ENCODE measurements around the gene PAXX.

PAXX gene

DNA sequence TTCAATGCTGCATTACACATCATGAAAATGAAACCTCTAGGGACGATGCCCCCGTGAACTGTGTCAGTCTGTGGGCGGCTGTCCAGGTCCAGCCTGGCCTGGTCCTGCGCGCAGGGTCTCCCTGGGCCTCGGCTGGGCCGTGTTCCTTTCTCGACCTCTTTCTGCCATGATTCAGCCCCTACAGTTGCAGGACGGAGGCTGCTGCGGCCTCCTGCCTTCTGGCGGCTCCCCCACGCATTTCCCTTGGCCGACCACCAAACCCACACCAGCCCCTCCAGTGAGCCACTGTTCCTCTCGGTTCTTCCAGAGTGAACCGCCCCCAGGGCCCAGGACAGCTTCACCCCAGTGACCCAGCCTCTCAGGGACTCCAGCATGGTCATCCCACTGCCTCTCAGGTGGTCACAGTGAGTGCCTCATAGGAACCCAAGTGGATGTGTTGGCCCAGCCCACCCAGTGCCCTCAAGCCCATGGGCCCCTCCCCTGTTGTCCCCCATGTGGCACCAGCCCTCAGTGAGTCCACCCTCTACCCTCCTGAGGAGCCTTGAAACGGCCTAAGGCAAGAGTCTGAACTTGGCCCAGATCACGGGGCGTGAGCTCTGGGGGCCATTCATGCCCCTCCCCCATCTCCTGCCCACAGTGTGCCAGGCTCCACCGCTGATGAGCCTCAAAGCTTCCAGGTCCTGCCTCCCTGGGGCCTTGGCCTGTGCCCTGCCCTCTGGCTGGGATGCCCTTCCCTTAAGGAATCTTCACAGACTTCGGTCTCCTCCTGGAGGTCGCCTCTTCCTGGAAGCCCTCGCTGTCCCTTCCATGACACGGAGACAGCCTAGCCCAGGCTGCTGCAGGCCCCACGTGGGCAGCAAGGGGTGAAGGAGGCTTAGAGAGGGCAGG is 14.1 kb downstream of the PAXX start:
- DNase-seq = no peak

DNA sequence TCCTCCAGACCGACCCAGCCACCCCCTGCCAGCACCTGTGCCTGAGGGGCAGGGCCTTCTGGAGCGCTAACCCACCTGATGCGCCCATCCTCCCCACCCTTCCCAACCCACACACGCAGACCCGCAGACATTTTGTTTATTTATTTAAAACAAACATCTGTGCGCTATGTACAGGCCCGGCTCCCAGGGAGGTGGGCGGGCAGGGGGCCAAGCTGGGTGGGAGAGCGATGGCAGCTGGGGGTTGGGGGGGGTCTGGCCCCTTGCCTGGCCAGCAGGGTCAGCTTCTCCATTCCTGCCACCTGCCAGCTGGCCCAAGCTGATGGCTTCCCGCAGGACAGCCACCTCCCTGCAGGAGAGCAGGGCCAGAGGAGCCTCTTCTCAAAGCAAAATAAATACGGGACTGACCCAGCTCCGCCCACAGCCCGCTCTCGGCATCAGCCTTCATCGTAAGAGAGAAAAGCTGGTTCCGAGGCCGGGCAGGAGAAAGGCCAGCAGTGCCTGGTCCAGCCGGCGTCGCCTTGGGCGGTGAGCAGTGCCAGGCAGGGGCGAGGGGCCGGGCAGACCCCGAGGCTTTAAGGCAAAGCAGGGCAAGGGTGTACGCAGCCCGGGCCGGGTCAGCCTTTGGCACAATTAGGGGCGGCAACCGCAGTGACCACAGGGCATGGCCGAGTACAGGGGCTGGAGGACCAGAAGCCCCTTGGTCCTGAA is 15.0 kb downstream of the PAXX start:
- DNase-seq = no peak

DNA sequence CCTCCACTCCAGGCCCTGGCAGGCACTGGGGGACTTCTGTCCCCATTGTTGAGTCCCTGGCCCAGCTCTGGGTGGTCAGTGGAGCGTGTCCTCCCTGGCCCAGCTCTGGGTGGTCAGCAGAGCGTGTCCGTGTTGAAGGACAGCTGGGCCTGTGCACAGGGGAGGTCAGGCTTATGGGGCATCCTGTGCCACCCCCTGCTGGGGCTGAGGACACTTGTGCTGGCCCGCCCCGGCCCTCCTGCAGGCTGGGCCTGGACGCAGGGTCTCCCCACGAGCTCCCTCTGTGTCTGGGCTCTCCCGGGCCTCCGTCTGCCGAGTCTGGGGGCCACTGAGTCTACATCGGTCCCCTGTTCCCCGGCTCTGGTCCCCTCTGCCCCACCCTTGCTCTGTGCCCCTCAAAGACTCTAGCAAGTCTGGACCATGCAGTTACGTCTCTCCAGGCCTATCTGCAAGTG is 15.6 kb downstream of the PAXX start:
- no peak for DNase-seq

DNA sequence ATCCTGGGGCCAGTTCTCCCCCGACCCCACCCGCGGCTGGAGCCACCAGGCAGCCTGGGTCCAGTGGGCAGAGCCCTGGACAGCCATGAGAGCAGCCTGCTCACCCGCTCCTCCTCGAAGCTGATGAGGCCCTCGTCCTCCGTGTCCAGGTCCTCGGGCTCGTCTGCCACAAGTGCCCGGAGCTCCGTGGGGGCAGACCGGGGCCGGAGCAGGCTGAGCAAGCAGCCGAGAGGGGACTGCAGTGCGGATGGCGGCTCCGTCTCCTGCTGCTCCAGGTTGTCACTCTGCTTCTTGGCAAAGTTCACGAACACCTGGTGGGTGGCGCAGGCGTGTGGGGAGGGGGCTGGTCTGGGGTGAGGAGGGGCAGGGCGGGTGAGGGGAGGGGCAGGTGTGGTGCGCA is 16.1 kb downstream of the PAXX start:
- no peak for DNase-seq

DNA sequence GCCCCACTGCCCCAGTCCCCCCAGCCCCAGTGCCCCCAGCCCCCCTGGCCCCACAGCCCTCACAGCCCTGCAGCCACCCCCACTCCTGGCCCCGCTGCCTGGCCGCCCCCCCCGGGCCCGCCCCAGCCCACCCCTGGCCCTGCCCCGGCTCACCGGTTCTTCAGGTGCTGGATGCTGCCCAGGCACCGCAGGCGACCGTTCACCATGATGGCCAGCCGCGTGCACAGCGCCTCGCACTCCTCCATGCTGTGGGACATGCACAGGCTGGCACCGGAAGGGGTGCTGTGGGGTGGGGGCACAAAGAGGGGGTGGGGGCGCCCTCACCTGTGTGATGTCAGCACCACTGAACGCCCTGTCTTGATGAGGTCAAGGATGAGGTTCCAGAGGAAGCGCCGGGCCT is 17.0 kb downstream of the PAXX start:
- DNase-seq = no peak

DNA sequence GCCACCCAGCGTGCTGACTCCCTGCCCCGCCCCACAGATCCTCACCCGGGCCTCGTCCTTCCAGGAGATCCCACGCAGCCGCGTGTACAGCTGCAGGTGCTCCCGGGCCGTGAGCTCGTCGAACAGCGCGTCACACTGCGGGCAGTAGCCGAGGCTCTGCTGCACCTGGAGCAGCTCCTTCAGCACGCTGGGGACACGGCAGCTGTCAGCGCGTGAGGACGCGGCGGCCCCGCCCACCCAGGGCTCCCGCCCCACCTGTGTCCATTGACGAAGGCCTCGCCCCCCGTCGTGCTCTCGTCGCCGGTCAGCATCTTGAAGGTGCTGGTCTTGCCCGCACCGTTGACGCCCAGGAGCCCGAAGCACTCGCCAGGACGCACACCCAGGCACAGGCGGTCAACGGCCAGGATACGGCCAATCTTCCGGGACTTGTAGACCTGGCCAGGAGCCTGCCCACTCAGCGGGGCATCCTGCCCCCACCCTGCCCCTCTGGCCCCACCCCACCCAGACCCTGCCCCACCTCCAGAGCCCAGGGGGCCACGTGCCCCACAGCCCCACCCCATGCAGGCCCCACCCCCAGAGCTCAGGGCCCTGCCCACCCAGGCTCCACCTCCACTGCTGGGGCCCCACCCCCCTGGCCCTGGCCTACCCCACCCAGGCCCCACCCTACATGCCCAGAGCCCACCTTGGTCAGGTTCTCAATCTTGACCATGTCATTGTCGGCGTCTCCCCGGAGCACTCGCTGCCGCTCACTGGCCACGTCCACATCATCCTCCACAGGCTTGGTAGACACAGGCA is 17.9 kb downstream of the PAXX start:
- DNase-seq = no peak

DNA sequence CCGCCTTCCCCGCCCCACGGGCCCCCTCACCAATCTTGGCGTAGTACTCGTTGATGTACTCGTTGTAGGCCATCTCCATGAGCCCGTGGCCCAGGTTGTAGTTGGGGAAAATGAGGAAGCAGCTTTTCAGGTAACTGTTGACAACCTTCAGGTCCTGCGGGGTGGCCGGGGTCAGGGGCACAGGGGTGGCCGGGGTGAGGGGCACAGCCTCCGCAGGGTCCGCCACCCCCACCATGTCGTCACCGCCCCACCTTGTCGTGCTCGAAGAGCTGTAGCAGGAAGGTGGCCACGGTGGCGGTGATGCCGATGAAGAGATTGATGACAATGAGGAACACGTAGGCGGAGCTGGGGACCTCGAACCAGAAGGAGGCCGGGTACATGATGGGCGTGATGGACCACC is 18.9 kb downstream of the PAXX start:
- DNase-seq = no peak

DNA sequence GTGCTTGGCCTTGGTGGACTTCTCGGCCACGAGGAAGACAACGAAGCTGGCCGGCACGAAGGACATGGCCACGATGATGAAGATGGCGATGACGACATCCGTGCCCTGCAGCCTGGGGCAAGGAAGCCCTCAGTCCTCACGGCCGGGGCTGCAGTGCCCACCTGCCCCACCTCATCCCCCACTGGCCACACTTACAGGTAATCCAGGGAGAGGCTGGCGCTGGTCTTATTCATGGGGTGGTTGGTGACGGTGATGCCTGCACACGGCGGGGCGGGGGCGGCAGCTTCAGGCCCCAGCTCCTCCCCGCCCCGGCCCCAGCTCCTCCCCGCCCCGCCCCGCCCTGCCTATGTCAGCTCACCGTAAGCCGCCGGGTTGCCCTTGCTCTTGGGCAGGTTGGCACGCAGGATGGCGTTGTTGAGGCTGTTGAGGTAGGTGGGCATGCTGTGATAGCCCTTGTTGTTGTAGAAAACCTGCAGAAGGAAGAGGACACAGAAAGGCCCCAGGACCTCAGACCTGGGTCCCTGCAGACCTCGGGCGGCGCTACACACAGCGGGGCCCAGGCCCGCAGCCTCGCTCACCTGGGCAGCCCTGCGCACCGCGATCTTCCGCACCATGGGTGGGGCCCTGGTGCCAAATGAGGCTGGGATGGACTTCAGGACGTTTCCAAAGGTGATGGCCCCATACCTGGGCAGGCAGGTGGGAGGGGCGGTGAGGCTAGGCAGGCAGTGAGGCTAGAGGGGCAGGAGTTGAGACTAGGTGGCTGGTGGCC is 19.9 kb downstream of the PAXX start:
- no peak for DNase-seq

DNA sequence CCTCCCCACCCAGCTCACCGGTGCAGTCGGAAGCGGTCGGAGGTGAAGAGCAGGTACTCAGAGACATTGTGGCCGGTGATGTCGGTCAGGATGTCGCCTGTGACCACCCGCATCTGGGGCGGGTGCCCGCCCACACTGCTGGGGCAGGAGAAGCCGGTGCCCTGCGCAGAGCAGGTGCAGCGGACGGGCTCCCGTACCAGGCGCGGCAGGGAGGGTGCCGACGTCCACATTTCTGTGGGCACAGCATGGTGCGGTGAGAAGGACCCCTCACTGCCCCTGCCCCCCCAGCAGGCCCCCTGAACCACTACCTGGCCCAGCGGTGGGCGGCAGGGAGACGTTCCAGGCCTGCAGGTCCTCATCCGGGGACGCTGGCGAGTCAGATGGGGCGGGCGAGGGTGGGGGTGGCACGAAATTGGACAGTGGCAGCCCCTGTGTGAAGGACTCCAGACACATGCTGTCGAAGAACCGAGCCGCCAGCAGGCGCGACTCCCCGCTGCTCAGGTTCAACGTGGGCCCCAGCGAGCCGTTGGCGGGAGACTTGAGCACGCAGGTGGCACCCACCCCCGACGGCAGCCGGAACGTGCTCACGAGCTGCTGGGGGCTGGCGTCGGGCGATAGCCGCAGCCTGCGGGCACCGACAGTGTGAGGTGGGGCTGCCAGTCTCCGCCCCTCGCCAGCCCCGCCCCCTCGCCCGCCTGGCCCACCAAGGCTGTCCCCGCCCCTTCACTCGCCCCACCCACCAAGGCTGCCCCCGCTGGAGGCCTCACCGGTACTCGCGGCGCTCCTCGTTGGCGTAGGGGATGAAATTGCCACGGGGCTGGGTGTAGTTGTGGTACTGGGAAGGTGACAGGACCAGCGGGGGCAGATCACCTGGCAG is 20.7 kb downstream of the PAXX start:
- no peak for DNase-seq

DNA sequence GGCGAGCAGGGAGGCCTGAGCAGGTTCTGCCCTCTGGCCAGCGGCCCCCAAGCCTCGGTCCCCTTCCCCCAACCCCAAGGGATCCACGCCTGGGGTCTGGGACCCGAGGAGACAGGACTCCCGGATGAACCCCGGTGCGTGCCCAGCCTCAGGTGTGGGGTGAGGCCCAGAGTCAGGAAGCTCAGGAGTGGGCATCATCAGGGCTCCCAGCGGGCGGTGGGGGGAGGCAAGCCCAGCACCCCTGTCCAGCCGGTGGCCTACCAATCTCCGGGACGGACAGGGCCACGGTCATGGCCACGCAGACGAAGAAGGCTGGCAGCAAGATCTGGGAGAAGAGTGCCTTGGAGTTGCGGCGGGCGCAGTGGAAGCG is 21.3 kb downstream of the PAXX start:
- no peak for DNase-seq

DNA sequence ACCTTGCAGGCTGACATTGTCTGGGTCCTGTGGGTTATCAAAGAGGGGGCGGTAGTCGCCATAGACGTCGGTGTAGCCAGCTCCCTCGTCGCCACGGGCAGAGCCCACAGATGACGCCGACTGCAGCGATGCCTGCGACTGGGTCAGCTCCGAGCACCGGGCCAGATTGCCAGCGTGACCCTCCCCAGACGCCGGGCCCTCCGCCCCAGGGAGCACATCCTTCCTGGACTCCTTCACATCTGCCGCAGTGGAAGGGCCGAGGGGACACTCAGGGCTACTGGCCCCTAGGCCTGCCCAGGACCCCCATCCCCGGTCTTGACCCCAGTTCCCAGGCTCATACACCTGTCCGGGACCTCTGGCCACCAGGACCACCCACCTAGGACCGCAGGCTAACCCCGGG is 21.9 kb downstream of the PAXX start:
- DNase-seq = no peak

DNA sequence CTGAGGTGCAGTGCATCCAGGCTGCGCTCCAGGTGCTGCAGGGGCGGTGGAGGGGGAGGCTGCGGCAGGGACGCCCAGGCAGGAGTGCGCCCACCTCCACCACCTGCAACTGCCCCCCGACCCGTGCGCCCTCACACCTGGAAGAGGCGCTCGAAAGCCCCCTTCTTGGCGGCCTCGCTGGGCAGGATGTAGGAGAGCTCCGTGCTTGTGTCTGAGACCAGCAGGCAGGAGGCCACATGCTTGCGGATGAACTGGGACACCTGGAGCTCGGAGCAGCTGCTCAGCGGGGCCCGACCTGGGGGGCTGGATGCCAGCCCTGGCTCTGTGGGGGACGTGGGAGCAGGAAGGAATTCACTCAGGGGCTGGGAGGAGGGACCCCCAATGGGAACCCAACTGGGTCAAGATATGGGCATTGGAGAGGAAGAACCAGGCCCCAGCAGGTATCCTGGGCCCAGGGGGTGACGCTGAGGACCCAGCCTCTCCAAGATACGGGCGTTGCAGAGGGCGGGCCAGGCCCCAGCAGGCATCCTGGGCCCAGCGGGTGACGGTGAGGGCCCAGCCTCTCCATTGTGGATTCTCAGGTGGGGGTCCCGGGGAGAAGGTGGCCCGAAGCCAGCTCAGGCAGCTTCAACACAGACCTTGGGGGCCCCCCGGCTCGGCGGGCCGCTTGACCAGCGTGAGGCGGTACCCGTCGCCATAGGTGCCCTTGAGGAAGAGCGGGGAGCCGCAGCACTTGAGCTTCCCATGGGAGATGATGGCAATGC is 22.7 kb downstream of the PAXX start:
- no peak for DNase-seq

DNA sequence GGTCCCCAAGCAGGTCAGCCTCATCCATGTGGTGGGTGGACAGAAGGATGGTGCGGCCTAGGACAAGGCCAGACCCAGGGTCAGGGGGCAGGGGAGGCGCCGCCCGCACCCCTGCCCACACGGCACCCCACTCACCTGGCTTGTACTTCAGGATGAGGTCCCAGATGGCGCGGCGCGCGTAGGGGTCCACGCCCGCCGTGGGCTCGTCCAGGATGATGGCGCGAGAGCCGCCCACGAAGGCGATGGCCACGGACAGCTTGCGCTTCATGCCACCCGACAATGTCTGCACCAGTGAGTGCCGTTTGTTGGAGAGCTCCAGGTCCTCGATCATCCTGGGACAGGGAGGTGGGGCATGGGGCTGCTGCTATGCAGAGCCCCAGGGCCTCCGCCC is 23.3 kb downstream of the PAXX start:
- DNase-seq = no peak

DNA sequence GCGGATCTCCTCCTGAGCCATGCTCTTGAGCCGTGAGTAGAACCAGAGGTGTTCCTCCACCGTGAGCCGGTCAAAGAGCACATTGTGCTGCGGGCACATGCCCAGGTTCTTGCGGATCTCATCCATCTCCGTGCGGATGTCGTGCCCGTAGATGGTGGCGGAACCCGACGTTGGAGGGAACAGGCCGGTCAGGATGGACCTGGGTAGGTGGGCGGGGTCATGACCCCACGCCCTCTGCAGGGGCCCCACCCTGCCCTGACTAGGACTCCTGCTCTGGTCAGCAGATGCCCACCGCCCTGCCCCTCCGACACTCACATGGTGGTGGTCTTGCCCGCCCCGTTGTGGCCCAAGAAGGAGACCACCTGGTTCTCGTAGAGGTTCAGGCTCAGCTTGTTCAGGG is 23.8 kb downstream of the PAXX start:
- DNase-seq = no peak

DNA sequence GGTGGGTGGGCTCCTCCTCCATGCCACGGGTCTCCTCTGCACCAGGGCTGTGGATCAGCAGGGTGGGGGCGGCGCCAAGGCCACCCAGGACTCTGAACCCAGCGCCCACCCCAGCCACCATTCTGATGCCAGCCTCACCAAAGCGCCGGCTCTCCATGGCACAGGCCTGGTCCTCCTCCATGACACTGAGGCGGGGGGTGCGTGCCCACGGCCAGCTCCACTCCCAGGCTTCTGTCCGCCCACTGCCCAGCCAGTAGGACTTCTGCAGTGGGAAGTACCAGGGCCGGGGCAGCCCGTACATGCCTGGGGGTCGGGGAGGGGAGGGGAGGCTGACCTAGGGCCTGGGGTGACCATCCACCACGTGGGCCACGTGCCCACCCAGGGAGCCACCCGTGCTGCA is 24.2 kb downstream of the PAXX start:
- DNase-seq = no peak

DNA sequence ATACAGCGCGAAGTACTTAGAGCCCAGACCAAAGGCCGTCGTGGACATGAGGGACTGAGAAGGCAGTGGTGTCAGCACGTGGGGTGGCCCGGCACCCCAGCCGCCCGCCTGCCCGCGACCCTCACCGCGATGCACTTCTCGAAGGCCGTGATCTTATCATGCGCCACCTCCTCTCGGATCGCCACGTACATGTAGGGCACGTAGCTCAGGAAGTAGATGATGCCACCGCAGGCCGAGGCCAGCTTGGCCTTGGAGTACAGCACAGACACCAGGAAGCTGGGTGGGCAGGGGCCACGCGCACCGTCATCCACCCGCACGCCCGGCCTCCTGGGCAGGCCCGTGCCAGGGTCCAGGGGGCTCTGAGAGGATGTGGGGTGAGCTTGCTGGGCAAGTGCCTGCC is 24.8 kb downstream of the PAXX start:
- DNase-seq = no peak

DNA sequence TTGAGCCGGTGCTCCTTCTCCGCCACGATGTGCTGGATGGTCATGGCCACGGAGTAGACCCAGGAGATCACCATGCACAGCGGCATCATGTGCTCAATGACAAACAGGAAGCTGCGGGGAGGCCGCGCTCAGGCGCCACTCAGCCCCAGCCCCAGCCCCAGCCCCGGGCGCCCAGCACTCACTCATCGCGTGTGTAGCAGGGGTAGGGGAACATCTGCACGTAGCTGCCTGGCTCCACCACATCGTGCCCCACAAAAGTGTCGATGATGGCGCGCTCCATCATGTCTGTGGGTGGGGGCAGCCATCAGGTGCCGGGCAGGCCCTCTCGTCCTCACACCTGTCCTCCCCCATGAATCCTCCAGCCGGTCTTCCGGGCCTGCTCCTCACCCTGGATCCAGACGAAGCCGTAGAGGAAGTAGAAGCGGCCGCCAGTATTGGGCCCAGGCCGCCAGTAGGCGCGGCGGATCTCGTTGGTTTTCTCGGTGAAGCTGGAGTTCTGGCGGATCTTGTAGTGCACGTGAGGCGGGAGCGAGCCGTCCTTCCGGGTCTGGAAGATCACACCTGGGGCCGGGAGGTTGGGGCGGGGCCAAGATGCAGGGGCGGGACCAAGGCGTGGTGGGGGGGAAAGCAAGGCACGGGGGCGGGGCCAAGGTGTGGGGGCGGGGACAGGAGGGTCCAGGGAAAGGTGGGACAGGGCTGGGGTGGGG is 25.7 kb downstream of the PAXX start:
- no peak for DNase-seq

DNA sequence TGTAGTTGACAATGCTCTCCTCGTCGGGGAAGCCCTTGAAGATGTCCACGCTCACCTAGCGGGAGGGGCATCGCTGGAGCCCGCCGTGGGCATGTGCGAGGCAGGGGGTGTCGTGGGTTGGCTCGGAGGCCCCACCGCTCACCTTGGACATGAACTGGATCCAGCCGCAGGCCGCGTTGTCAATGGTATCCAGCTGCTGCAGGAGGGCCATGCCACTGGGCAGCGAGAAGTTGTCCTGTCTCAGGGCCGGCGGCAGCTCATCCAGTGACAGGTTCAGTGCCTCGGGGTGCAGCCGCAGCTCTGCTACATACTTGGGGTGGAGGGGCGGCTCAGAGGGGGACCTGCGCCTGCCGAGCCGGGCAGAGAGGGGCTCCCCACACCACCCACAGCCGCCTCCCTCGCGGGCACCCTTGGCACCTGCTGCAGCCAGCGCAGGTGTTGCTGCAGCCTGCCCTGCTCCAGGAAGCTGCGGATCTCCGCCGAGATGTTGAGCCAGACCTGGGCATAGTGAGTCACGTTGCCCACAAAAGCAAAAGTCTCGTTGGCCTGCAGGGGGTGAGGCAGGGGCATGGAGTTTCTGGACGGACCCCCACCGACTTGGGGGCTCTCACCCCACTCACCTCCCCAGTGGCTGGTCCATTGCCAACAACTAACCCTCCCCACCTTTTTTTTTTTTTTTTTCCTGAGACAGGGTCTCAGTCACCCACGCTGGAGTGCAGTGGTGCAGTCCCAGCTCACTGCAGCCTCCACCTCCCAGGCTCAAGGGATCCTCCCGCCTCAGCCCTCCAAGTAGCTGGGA is 26.7 kb downstream of the PAXX start:
- no peak for DNase-seq

DNA sequence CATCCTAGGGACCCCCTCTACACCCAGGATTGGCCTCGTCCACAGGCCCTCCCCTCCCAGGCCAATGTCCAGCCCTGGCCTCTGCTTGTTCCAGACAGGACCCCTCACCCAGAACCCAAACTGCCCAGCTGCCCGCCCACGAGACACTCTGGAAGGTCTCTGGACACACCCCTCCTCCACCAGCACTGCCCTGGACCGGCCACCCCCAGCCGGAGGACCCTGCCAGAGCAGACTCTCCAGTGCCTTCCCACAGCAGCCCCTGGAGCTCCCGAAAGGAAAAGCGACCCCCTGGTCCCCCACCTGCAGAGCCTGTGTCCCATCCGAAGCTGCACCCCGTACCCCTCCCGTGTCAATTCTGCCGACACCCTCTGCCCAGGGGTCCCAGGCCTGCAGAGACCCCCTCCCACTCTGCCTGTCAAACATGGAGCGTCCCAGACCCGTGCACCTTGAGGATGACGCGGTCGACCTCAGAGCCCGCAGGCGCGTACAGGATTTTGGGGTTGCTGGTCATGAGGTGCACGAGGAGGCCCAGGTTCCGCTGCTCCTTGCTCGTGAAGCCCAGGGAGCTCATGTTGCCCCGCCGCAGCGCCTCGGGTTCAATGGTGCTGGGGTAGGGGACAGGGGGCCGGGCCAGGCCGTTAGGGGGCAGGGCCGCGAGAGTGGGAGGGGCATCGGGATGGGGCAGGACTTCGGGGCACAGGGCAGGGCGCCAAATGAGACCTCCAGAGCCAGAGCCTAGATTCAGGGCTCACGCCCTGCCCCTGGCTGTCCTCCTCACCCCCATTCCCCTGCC is 27.9 kb downstream of the PAXX start:
- DNase-seq = no peak
